ENCODE data around the gene NKIRAS2.
"Not testable (repeated sequence)": the region's sequence is repeated elsewhere in the genome, so short reads cannot be mapped to it uniquely, and the experiment has no call there.

Gene NKIRAS2

GRCh38 chr17:42012363-42012762, 7.5 kb upstream of the NKIRAS2 start:
- H3K4me1 Mint-ChIP-seq, result peaks cover 70% of the 10 kb centered on the region
- not testable (repeated sequence) for H3K4me3 Mint-ChIP-seq, H3K9me3 Mint-ChIP-seq, ATAC-seq, H3K27ac Mint-ChIP-seq, H3K27me3 Mint-ChIP-seq, H3K36me3 Mint-ChIP-seq

GRCh38 chr17:42013740-42014139, 6.2 kb upstream of the NKIRAS2 start:
- not testable (repeated sequence) for H3K27ac Mint-ChIP-seq, H3K4me3 Mint-ChIP-seq, H3K9me3 Mint-ChIP-seq, H3K27me3 Mint-ChIP-seq, H3K36me3 Mint-ChIP-seq, ATAC-seq
- peaks cover 82% of the 10 kb centered on the region for H3K4me1 Mint-ChIP-seq

GRCh38 chr17:42016411-42016831, 3.5 kb upstream of the NKIRAS2 start:
- H3K9me3 Mint-ChIP-seq, result no peaks in the 10 kb centered on the region
- no peak for ATAC-seq
- H3K27ac Mint-ChIP-seq, result peak overlapping the region; percentile 98
- no peaks in the 10 kb centered on the region for H3K27me3 Mint-ChIP-seq
- peaks cover 4% of the 10 kb centered on the region for H3K36me3 Mint-ChIP-seq
- H3K4me1 Mint-ChIP-seq, result peaks cover 80% of the 10 kb centered on the region
- H3K4me3 Mint-ChIP-seq, result peak overlapping the region; percentile 98

GRCh38 chr17:42016941-42017865, 2.7 kb upstream of the NKIRAS2 start, which contains the start of gene DNAJC7:
Gene DNAJC7 (minus strand): TSS chr17:42017439. CDS start chr17:42017416, 23 bp downstream.
- H3K36me3 Mint-ChIP-seq, result peaks cover 10% of the 10 kb centered on the region
- ATAC-seq, result peak; percentile 97
- no peaks in the 10 kb centered on the region for H3K9me3 Mint-ChIP-seq
- peaks cover 80% of the 10 kb centered on the region for H3K4me1 Mint-ChIP-seq
- no peaks in the 10 kb centered on the region for H3K27me3 Mint-ChIP-seq
- H3K27ac Mint-ChIP-seq, result peak within 1 kb of the TSS; percentile 98
- peak within 1 kb of the TSS; percentile 98 for H3K4me3 Mint-ChIP-seq

GRCh38 chr17:42017866-42018200, 2.1 kb upstream of the NKIRAS2 start:
- peak; percentile 26 for ATAC-seq
- Mint-ChIP-seq H3K36me3 (peaks cover 14% of the 10 kb centered on the region), H3K27ac (peak overlapping the region; percentile 98)

GRCh38 chr17:42018339-42018738, 1.6 kb upstream of the NKIRAS2 start:
- peaks cover 72% of the 10 kb centered on the region for H3K4me1 Mint-ChIP-seq
- H3K27me3 Mint-ChIP-seq, result no peaks in the 10 kb centered on the region
- peak overlapping the region; percentile 98 for H3K4me3 Mint-ChIP-seq
- H3K36me3 Mint-ChIP-seq, result peaks cover 14% of the 10 kb centered on the region
- no peaks in the 10 kb centered on the region for H3K9me3 Mint-ChIP-seq
- H3K27ac Mint-ChIP-seq, result peak overlapping the region; percentile 98
- ATAC-seq, result no peak

More at GRCh38 chr17:42017866-42018200, 2.1 kb upstream of the NKIRAS2 start:
- no peaks in the 10 kb centered on the region for H3K27me3 Mint-ChIP-seq
- H3K4me3 Mint-ChIP-seq, result peak overlapping the region; percentile 98
- H3K9me3 Mint-ChIP-seq, result no peaks in the 10 kb centered on the region
- peaks cover 77% of the 10 kb centered on the region for H3K4me1 Mint-ChIP-seq

- peak overlapping the region; percentile 41 for H3K4me3 Mint-ChIP-seq
- no peak for ATAC-seq
- peak overlapping the region; percentile 66 for H3K27ac Mint-ChIP-seq
- no peaks in the 10 kb centered on the region for H3K9me3 Mint-ChIP-seq
- peaks cover 68% of the 10 kb centered on the region for H3K4me1 Mint-ChIP-seq
- H3K36me3 Mint-ChIP-seq, result peaks cover 19% of the 10 kb centered on the region
- H3K27me3 Mint-ChIP-seq, result no peaks in the 10 kb centered on the region
These were observed 902 bp upstream of the NKIRAS2 start for GRCh38 chr17:42018988-42019387.

GRCh38 chr17:42020845-42021244, 955 bp downstream of the NKIRAS2 start:
- Mint-ChIP-seq H3K4me1 (peaks cover 69% of the 10 kb centered on the region), H3K36me3 (peaks cover 30% of the 10 kb centered on the region), H3K4me3 (peak overlapping the region; percentile 89), H3K27ac (peak overlapping the region; percentile 66)
- not testable (repeated sequence) for H3K9me3 Mint-ChIP-seq, ATAC-seq, H3K27me3 Mint-ChIP-seq

- ATAC-seq, result no peak
- H3K4me3 Mint-ChIP-seq, result no peak overlapping the region
- H3K27ac Mint-ChIP-seq, result peak overlapping the region; percentile 83
- H3K4me1 Mint-ChIP-seq, result peaks cover 56% of the 10 kb centered on the region
- peaks cover 36% of the 10 kb centered on the region for H3K36me3 Mint-ChIP-seq
- H3K9me3 Mint-ChIP-seq, result no peaks in the 10 kb centered on the region
- peaks cover 7% of the 10 kb centered on the region for H3K27me3 Mint-ChIP-seq
These were observed 3.8 kb downstream of the NKIRAS2 start for GRCh38 chr17:42023524-42024349.

GRCh38 chr17:42025191-42025579, 5.3 kb downstream of the NKIRAS2 start:
- Mint-ChIP-seq H3K4me1 (peaks cover 45% of the 10 kb centered on the region), H3K27ac (peak overlapping the region; percentile 83), H3K9me3 (no peaks in the 10 kb centered on the region), H3K36me3 (peaks cover 36% of the 10 kb centered on the region), H3K4me3 (peak overlapping the region; percentile 38), H3K27me3 (peaks cover 12% of the 10 kb centered on the region)
- no peak for ATAC-seq

- no peaks in the 10 kb centered on the region for H3K9me3 Mint-ChIP-seq
- no peak overlapping the region for H3K4me3 Mint-ChIP-seq
- H3K4me1 Mint-ChIP-seq, result peaks cover 37% of the 10 kb centered on the region
- peaks cover 12% of the 10 kb centered on the region for H3K27me3 Mint-ChIP-seq
- peaks cover 36% of the 10 kb centered on the region for H3K36me3 Mint-ChIP-seq
- H3K27ac Mint-ChIP-seq, result no peak overlapping the region
- no peak for ATAC-seq
These were observed 6.0 kb downstream of the NKIRAS2 start for GRCh38 chr17:42025936-42026335.

- peaks cover 27% of the 10 kb centered on the region for H3K4me1 Mint-ChIP-seq
- peaks cover 28% of the 10 kb centered on the region for H3K36me3 Mint-ChIP-seq
- H3K27ac Mint-ChIP-seq, result no peak overlapping the region
- H3K9me3 Mint-ChIP-seq, result no peaks in the 10 kb centered on the region
- ATAC-seq, result no peak
- no peak overlapping the region for H3K4me3 Mint-ChIP-seq
- H3K27me3 Mint-ChIP-seq, result peaks cover 12% of the 10 kb centered on the region
These were observed 7.1 kb downstream of the NKIRAS2 start for GRCh38 chr17:42026857-42027589.

- no peak overlapping the region for H3K4me3 Mint-ChIP-seq
- peaks cover 22% of the 10 kb centered on the region for H3K4me1 Mint-ChIP-seq
These were observed 7.7 kb downstream of the NKIRAS2 start for GRCh38 chr17:42027590-42027889.

GRCh38 chr17:42027961-42028790, 8.3 kb downstream of the NKIRAS2 start:
- H3K27me3 Mint-ChIP-seq, result peaks cover 12% of the 10 kb centered on the region
- H3K4me3 Mint-ChIP-seq, result no peak overlapping the region
- peaks cover 22% of the 10 kb centered on the region for H3K4me1 Mint-ChIP-seq
- peaks cover 22% of the 10 kb centered on the region for H3K36me3 Mint-ChIP-seq
- no peaks in the 10 kb centered on the region for H3K9me3 Mint-ChIP-seq
- no peak for ATAC-seq
- H3K27ac Mint-ChIP-seq, result no peak overlapping the region

More at GRCh38 chr17:42027590-42027889, 7.7 kb downstream of the NKIRAS2 start:
- peaks cover 22% of the 10 kb centered on the region for H3K36me3 Mint-ChIP-seq
- ATAC-seq, result no peak
- no peak overlapping the region for H3K27ac Mint-ChIP-seq
- peaks cover 12% of the 10 kb centered on the region for H3K27me3 Mint-ChIP-seq
- H3K9me3 Mint-ChIP-seq, result no peaks in the 10 kb centered on the region

Measured in stimulated activated memory B cell treated with anti-CD40 and anti-IgM and Interleukin-4, amounts not matched to agents 10 μg/mL and 1 μg/mL and 100 μg/mL, for 72 hours (primary cell).